Frontal cortex (tissue), 4 donors: ENCODE results near the gene AFG1L. TPM values are rescaled to one million over a fixed set of nuclear protein-coding genes. Genes with fewer than 3 reads are reported as not detected.
"Not testable (repeated sequence)": the region's sequence is repeated elsewhere in the genome, so short reads cannot be mapped to it uniquely, and the experiment has no call there.

Source experiments
- DNase-seq, 2 donors: peaks; one replicate each; pipeline ENCODE4 v3.0.0; 2012; ENCODE audit warnings: low spot score in 2 of 2
- FAIRE-seq: peaks from 2 replicates; lab custom pipeline; 2012; peaks lifted over from hg19 to GRCh38; lab: Jason Lieb, UNC
- total RNA-seq: library from RNA; depleted of rRNA; stranded (reverse); fragments of >200 nt; gene quantifications from one replicate; pipeline ENCODE4 v1.2.3, GENCODE V29; 2014
- donor health status: control.
- donor health status: control.
- donor health status: control.

Gene AFG1L
- total RNA-seq, 1 donor from 2014 or later: 10.2 TPM

GRCh38 chr6:108492131-108492766 is 197.4 kb downstream of the AFG1L start:
- peak; percentile 8 to 25 for DNase-seq
- peak; percentile 88 for FAIRE-seq

DNA sequence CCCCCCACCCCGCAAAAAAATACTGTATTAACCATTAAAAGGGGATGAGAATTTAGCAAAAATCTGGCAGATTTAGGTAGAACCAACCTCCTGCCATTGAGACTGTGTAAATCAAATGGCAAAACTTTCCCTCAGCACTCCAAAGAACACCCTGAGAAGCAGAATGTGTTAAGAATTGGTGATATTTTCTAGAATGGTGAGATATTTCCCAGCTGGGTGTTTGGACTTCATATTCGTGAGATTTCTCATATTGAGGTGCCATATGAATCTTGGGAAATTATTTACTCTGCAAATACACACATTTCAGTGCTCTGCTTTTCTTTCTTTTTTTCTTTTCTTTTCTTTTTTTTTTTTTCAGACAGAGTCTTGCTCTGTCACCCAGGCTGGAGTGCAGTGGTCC is 199.6 kb downstream of the AFG1L start:
- FAIRE-seq (no peak), DNase-seq (no peak)

GRCh38 chr6:108497883-108498282 is 203.0 kb downstream of the AFG1L start:
- no peak for FAIRE-seq
- no peak for DNase-seq

DNA sequence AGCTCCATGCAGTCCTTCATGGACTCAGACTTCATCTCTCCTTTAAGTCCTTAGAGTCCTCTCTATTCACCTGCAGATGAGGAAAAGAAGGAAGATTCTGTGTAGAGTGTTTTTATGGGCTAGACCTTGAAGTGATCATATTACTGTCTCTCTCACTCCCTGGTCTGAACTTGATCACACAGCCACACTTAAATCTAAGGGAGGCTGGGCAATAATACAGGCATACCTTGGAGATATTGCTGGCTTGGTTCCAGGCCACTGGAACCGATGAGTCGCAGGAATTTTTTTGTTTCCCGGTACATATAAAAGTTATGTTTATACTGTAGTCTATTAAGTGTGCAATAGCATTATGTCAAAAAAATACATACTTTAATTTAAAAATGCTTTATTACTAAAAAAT is 206.7 kb downstream of the AFG1L start:
- DNase-seq (no peak), FAIRE-seq (no peak)

- FAIRE-seq: no peak
- DNase-seq: no peak
Observed at GRCh38 chr6:108502832-108503231, 208.0 kb downstream of the AFG1L start.

DNA sequence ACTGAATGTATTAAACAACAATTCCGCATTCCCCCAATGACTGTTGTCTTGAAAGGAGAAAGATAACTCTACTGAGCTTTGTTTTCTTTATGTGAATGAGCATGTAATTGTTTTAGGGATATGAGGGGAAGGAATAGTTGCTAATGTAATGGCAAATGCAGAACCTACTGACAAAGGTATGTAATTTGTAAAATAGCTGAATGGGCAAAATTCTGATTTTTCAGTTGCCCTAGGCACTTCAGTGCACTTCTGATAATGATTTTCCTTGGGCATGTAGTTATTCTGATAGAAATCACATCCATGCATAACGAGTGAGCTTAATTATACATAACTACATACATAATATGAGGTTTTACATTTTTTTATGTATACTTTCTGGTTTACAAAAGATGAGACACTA is 212.5 kb downstream of the AFG1L start:
- no peak for FAIRE-seq
- DNase-seq: no peak

GRCh38 chr6:108510461-108511319 is 215.8 kb downstream of the AFG1L start:
- no peak for FAIRE-seq
- DNase-seq: no peak

DNA sequence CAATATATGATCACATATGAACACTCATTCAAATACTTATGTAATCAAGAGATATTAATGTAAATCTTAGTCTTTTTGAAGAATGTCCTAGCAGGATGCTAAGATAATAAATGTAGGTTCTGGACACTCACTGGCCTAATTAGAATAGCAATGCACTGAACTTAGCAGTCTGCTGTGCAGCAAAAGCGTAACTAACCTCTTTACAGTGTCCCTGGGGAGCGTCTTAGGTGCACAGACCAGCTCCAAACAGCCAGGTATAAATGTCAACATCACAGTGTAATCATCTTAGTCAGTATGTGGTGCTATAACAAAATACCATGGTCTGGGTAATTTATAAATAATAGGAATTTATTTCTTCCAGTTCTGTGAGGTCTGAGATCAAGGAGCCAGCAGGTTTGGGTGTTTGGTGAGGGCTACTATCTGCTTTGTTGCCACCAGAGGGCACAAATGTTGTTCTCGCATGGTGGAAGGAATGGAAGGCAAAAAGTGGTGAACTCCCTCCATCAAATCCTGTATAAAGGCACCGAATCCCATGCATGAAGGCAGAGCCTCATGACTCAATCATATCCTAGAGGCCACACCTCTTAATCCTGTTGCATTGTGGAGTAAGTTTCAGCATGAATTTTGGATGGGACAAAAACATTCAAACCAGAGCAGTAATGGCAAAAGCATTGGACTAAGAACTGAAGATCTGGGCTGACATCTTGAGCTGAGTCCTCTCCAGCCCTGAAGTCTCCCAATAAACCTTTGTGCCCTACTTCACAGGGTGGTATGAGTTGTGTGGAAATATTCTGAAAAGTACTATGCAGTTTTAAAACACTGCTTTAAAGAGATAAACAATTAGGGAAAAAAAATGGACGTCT is 224.1 kb downstream of the AFG1L start:
- DNase-seq (no peak), FAIRE-seq (no peak)

GRCh38 chr6:108521616-108522107 is 226.8 kb downstream of the AFG1L start:
- DNase-seq (no peak), FAIRE-seq (no peak)

GRCh38 chr6:108523697-108524096 is 228.8 kb downstream of the AFG1L start:
- FAIRE-seq: no peak

GRCh38 chr6:108524528-108525248 is 229.8 kb downstream of the AFG1L start:
- DNase-seq: no peak
- no peak for FAIRE-seq

More at GRCh38 chr6:108523697-108524096, 228.8 kb downstream of the AFG1L start:
- DNase-seq: no peak

- peak in 1 of 2 donors; percentile 48 for DNase-seq
Observed at GRCh38 chr6:108526739-108527174, 231.9 kb downstream of the AFG1L start.

GRCh38 chr6:108528878-108529277 is 234.0 kb downstream of the AFG1L start:
- no peak for FAIRE-seq

More at GRCh38 chr6:108526739-108527174, 231.9 kb downstream of the AFG1L start:
- FAIRE-seq: peak; percentile 59

DNA sequence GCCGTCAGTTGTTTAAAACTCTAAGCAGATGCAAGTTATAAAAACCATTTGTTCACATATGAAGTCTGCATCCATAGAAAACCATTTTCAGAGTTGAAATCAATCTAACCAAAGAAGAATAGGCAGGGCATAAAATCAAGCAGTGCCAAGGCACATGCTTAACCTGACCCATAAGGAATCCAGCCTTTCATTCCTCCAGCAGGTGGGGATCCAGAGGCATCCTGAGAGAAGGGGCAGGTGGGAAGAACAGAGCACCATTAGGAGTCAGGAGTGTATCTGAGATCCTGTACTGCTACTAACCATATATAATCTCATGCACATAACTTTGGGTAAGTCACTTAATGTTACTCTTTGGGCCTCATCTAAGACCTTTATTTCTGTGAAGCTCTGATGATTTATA is 236.5 kb downstream of the AFG1L start:
- FAIRE-seq (no peak), DNase-seq (no peak)

More at GRCh38 chr6:108528878-108529277, 234.0 kb downstream of the AFG1L start:
- no peak for DNase-seq

- DNase-seq: no peak
- no peak for FAIRE-seq
Observed at GRCh38 chr6:108535114-108535742, 240.4 kb downstream of the AFG1L start.

DNA sequence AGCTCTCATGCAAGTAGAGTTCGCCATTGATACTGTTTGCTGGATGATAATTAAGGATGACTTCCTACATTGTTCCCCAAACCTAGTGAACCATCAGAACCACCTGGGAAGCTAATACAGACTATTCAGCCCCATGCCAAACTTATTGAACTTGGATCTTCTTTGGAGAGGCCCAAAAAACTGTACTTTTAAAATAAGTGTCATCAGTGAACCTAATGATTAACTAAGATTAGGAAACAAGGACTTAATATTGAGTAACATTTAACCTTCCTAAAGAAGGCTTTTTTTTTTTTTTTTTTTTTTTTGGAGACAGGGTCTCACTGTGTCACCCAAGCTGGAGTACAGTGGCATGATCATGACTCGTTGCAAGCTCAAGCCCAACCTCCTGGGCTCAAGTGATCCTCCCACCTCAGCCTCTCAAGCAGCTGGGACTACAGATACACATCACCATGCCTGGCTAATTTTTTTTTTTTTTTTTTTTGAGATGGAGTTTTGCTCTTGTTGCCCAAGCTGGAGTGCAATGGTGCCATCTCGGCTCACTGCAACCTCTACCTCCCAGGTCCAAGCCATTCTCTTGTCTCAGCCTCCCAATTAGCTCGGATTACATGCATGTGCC is 241.2 kb downstream of the AFG1L start:
- DNase-seq, FAIRE-seq: not testable (repeated sequence)

- DNase-seq: peak in 1 of 2 donors; percentile 71
- FAIRE-seq: peak; percentile 80
Observed at GRCh38 chr6:108541843-108542759, 247.2 kb downstream of the AFG1L start.
